HUES6 (cell line): Measurements from ENCODE around the gene LIM2.

ENCODE experiments used
- H3K27ac ChIP-seq: 2 replicates; pipeline ENCODE4 v1.7.0; 2013; ENCODE audit warnings: low read depth, mild to moderate bottlenecking, low read length, inconsistent platforms
- H3K27me3 ChIP-seq: 2 replicates; pipeline ENCODE4 v1.6.1; 2013; ENCODE audit warnings: low read length; ENCODE audit not compliant: control insufficient read depth, insufficient read depth
- H3K36me3 ChIP-seq: 2 replicates; pipeline ENCODE4 v1.6.1; 2013; ENCODE audit warnings: low read length; ENCODE audit not compliant: control insufficient read depth, insufficient read depth
- H3K4me1 ChIP-seq: 2 replicates; pipeline ENCODE4 v1.6.1; 2013; ENCODE audit warnings: low read length; ENCODE audit not compliant: control insufficient read depth, insufficient read depth
- H3K4me3 ChIP-seq: 2 replicates; pipeline ENCODE4 v1.5.1; 2013; ENCODE audit warnings: low read depth, low read length
- H3K9ac ChIP-seq: one replicate; pipeline ENCODE4 v1.6.1; 2013; ENCODE audit warnings: mild to moderate bottlenecking, low read length
- H3K9me3 ChIP-seq: 2 replicates; pipeline ENCODE4 v1.6.1; 2013; ENCODE audit warnings: low read depth, low read length; ENCODE audit not compliant: control insufficient read depth, insufficient read depth

The LIM2 gene

DNA sequence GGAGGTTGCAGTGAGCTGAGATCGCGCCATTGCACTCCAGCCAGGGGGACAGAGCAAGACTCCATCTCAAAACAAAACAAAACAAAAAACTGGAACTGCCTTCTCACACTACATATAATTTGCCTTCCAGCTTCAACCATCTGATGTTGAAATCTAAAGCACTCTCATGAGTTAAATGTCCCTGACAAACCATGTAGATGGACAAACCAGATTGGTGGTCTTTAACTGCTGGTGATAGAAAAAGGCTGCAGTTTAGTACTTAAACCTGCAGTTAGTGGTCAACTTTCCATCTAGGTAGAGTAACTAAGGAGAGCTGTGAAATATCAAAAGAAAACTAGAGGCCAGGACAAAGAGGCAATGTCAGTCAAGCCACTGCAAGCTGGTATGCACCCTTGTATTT lies 8.4 kb upstream of the LIM2 start:
- no peak overlapping the region for H3K9ac ChIP-seq
- H3K4me3 ChIP-seq: no peak overlapping the region
- no peaks in the 10 kb centered on the region for H3K36me3 ChIP-seq
- peaks cover 3% of the 10 kb centered on the region; the same call in 1 of the 2 replicates for H3K9me3 ChIP-seq
- H3K4me1 ChIP-seq: peaks cover 11% of the 10 kb centered on the region; the same call in 1 of the 2 replicates
- no peaks in the 10 kb centered on the region for H3K27me3 ChIP-seq
- no peak overlapping the region for H3K27ac ChIP-seq

GRCh38 chr19:51394050-51394836 lies 6.5 kb upstream of the LIM2 start:
- no peaks in the 10 kb centered on the region for H3K36me3 ChIP-seq
- no peaks in the 10 kb centered on the region for H3K9me3 ChIP-seq
- peak overlapping the region; percentile 61 for H3K4me3 ChIP-seq
- H3K27me3 ChIP-seq: no peaks in the 10 kb centered on the region
- H3K4me1 ChIP-seq: peaks cover 20% of the 10 kb centered on the region; the same call in 1 of the 2 replicates
- H3K9ac ChIP-seq: peak overlapping the region; percentile 71
- peak overlapping the region; percentile 80 for H3K27ac ChIP-seq

- H3K27ac ChIP-seq: no peak overlapping the region
- no peaks in the 10 kb centered on the region for H3K36me3 ChIP-seq
- H3K4me1 ChIP-seq: peaks cover 20% of the 10 kb centered on the region; the same call in 1 of the 2 replicates
- no peaks in the 10 kb centered on the region for H3K9me3 ChIP-seq
- no peak overlapping the region for H3K9ac ChIP-seq
- no peak overlapping the region for H3K4me3 ChIP-seq
- H3K27me3 ChIP-seq: no peaks in the 10 kb centered on the region
These were observed 4.9 kb upstream of the LIM2 start for GRCh38 chr19:51392701-51393100.

DNA sequence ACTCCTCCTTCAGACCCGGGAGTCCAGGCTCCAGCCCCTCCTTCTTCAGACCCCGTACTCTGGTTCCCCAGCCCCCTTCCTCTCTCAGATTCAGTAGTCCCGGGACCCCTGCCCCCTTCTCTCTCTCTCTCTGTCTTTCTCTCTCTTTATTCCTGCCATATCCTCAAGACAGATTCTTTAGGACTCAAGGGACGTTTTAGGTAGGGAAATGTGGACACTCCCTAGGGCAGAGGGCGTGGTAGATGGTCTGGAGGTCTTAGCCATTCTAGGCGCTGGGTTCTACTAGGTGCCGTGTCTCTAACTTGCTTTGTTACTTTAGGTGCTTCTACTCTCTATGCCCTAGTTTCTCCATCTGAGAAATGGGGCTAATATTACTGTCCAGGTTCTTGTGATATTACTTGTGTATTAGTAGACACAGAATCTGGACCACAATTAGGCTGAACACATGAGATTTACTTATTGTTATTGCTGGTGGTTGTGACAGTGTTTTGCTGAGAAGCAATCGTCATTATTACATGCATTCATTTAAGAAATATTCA lies 3.4 kb upstream of the LIM2 start:
- no peaks in the 10 kb centered on the region for H3K27me3 ChIP-seq
- peak overlapping the region; percentile 45 for H3K4me3 ChIP-seq
- H3K9ac ChIP-seq: no peak overlapping the region
- peaks cover 20% of the 10 kb centered on the region; the same call in 1 of the 2 replicates for H3K4me1 ChIP-seq
- H3K9me3 ChIP-seq: no peaks in the 10 kb centered on the region
- no peak overlapping the region for H3K27ac ChIP-seq
- H3K36me3 ChIP-seq: no peaks in the 10 kb centered on the region

DNA sequence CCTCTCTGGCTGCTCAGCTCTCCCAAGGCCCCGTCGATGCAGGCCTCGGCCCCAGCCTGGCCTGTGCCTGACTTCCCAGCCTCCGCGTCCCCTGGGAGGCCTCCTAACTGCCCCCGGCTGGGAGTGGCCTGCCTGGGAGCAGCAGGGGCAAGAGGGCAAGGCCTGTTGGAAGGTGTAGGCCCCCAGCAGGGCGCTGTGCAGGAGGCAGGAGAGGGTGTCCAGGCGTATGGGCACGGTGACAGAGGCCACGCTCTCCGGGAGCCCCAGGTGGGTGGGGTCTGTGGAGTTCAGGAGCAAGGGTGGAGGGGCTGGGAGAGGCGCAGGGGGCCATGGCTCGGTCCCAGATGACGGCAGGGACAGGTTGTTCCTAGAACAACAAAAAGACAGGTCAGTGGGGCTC lies 1.4 kb upstream of the LIM2 start:
- Histone ChIP-seq H3K9ac (no peak overlapping the region), H3K4me3 (no peak overlapping the region), H3K36me3 (no peaks in the 10 kb centered on the region), H3K9me3 (no peaks in the 10 kb centered on the region), H3K27me3 (no peaks in the 10 kb centered on the region), H3K4me1 (peaks cover 13% of the 10 kb centered on the region; the same call in 1 of the 2 replicates), H3K27ac (no peak overlapping the region)

DNA sequence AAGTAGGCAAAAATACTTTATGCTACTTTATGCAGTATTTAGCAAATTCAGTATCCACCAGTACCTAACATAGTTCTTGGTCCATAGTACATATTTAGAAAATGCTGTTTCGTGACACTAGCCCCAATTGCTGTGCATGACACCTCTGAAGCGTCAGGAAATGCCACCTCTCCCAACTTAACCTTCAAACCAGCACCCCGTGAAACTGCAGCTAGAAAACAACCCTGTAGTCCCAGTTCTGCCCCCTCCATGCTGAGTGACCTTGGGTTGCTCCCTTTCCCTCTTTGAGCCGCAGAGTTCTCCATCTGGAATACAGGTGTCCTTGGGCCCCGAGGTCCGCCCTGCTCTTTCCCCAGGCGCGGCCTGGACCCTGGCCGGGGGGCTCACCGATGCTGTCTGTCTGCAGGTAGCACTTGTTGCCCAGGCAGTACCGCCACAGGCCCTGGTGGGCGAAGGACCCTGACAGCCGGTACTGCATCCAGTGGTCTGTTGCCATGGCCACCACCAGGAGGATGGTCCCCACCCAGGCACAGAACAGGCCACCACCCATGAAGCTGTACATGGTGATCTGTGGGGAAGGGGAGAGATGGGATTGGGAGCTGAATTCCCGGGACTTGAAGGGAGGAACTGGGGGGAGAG lies 773 bp downstream of the LIM2 start:
- H3K9me3 ChIP-seq: 0 out of 2 replicates have a peak, but pooled peaks cover 2% of the 10 kb centered on the region
- H3K36me3 ChIP-seq: no peaks in the 10 kb centered on the region
- H3K9ac ChIP-seq: no peak overlapping the region

GRCh38 chr19:51382004-51382403 lies 5.8 kb downstream of the LIM2 start:
- peaks cover 11% of the 10 kb centered on the region for H3K9me3 ChIP-seq
- H3K27me3 ChIP-seq: no peaks in the 10 kb centered on the region
- H3K36me3 ChIP-seq: no peaks in the 10 kb centered on the region
- H3K27ac ChIP-seq: no peak overlapping the region
- H3K4me1 ChIP-seq: no peaks in the 10 kb centered on the region
- no peak overlapping the region for H3K4me3 ChIP-seq
- H3K9ac ChIP-seq: no peak overlapping the region

More for the DNA sequence above, 773 bp downstream of the LIM2 start:
- H3K27me3 ChIP-seq: no peaks in the 10 kb centered on the region
- H3K4me3 ChIP-seq: no peak overlapping the region
- peaks cover 9% of the 10 kb centered on the region; the same call in 1 of the 2 replicates for H3K4me1 ChIP-seq
- H3K27ac ChIP-seq: no peak overlapping the region

DNA sequence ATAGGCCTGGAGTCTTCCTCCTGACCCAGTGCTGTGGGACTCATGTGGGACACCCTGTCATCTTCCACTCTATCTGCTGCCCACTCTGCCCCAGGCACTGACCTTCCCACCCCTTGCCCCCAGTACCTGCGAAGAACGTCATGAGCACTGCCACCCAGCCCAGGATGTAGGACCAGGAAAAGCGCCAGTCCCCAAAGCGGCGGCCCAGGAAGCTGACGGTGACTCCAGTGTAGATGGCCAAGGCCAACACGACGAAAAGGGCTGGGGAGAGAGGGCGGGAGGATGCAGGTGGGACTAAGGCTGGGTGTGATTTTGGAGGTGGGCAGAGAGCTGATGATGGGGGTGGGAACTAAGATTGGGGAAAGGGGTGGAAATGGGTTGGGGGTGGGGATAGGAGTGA lies 7.4 kb downstream of the LIM2 start:
- Histone ChIP-seq H3K27me3 (no peaks in the 10 kb centered on the region), H3K4me3 (no peak overlapping the region), H3K9me3 (peaks cover 11% of the 10 kb centered on the region), H3K36me3 (no peaks in the 10 kb centered on the region), H3K9ac (no peak overlapping the region), H3K4me1 (no peaks in the 10 kb centered on the region), H3K27ac (no peak overlapping the region; the same call in 1 of the 2 replicates)

GRCh38 chr19:51377422-51377821 lies 10.4 kb downstream of the LIM2 start:
- no peaks in the 10 kb centered on the region for H3K36me3 ChIP-seq
- H3K4me3 ChIP-seq: no peak overlapping the region
- peaks cover 10% of the 10 kb centered on the region for H3K9me3 ChIP-seq
- H3K9ac ChIP-seq: no peak overlapping the region
- no peaks in the 10 kb centered on the region for H3K27me3 ChIP-seq
- H3K4me1 ChIP-seq: no peaks in the 10 kb centered on the region; the same call in 1 of the 2 replicates
- H3K27ac ChIP-seq: no peak overlapping the region

GRCh38 chr19:51375504-51376221 lies 12.1 kb downstream of the LIM2 start:
- Histone ChIP-seq H3K27me3 (0 out of 2 replicates have a peak, but pooled peaks cover 3% of the 10 kb centered on the region), H3K9ac (no peak overlapping the region), H3K4me3 (no peak overlapping the region), H3K27ac (no peak overlapping the region), H3K4me1 (no peaks in the 10 kb centered on the region; the same call in 1 of the 2 replicates), H3K9me3 (no peaks in the 10 kb centered on the region), H3K36me3 (no peaks in the 10 kb centered on the region)
